A673 (cell line): ENCODE results near the gene JAK3. TPM values are rescaled to one million over a fixed set of nuclear protein-coding genes. Genes with fewer than 3 reads are reported as not detected.

Experiments used
- BruUV-seq: library from RNA; stranded (reverse); fragments of 400-500 nt; replicated peaks from 2 replicates; lab custom pipeline; 2021; lab: Mats Ljungman, UMichigan
- CTCF ChIA-PET: fragments of 300-600 bp; sonication (Branson Sonifier 250); formaldehyde crosslinking; loops from one replicate; lab custom pipeline; 2022; ENCODE audit warnings: antibody characterized with exemption; lab: Charles Lee
- POLR2A ChIA-PET: fragments of 300-600 bp; sonication (Branson Sonifier 250); formaldehyde crosslinking; loops from one replicate; lab custom pipeline; 2022; ENCODE audit warnings: antibody characterized with exemption; ENCODE audit not compliant: low non-redundant PET; lab: Charles Lee
- DNase-seq: peaks from one replicate; pipeline ENCODE4 v3.0.0-alpha.2; 2015; ENCODE audit warnings: low spot score
- H3K27ac ChIP-seq: fragments of 200-600 bp; sonication (generic); 2 replicates; pipeline ENCODE4 v1.5.1; 2016; ENCODE audit warnings: mixed run types, low read depth, mild to moderate bottlenecking, mixed read lengths, antibody characterized with exemption, low read length; ENCODE audit not compliant: poor library complexity, severe bottlenecking
- H3K27me3 ChIP-seq: fragments of 200-600 bp; sonication (generic); replicated peaks from 2 replicates; pipeline ENCODE4 v1.6.1; 2017; ENCODE audit warnings: mixed run types, low read depth, mild to moderate bottlenecking, mixed read lengths, antibody characterized with exemption, low read length; ENCODE audit not compliant: insufficient read depth, poor library complexity
- H3K36me3 ChIP-seq: fragments of 200-600 bp; sonication (generic); 2 replicates; pipeline ENCODE4 v1.6.1; 2016; ENCODE audit warnings: mixed run types, mild to moderate bottlenecking, mixed read lengths, antibody characterized with exemption, low read length; ENCODE audit not compliant: insufficient read depth, poor library complexity, severe bottlenecking
- H3K4me1 ChIP-seq: fragments of 200-600 bp; sonication (generic); 2 replicates; pipeline ENCODE4 v1.6.1; 2017; ENCODE audit warnings: mixed run types, mild to moderate bottlenecking, mixed read lengths, antibody characterized with exemption, low read length; ENCODE audit not compliant: insufficient read depth, poor library complexity, severe bottlenecking
- H3K4me3 ChIP-seq: fragments of 200-600 bp; sonication (generic); 2 replicates; pipeline ENCODE4 v1.5.1; 2016; ENCODE audit warnings: low read depth, mixed run types, mild to moderate bottlenecking, mixed read lengths, low read length; ENCODE audit not compliant: poor library complexity, severe bottlenecking
- H3K9me3 ChIP-seq: fragments of 200-600 bp; sonication (generic); 2 replicates; pipeline ENCODE4 v1.6.1; 2016; ENCODE audit warnings: mixed run types, low read depth, mild to moderate bottlenecking, mixed read lengths, antibody characterized with exemption, low read length; ENCODE audit not compliant: poor library complexity, severe bottlenecking
- EZH2 ChIP-seq: fragments of 200-600 bp; sonication (generic); IDR thresholded peaks from 2 replicates; pipeline ENCODE4 v1.6.1; 2017; ENCODE audit warnings: borderline replicate concordance, low read depth, mild to moderate bottlenecking, mixed read lengths, antibody characterized with exemption, low read length; ENCODE audit not compliant: poor library complexity, severe bottlenecking
- intact Hi-C: fragments of 100-400 bp; cut with micrococcal nuclease; formaldehyde crosslinking; loops from one replicate; pipeline ENCODE4 v1.10.0; 2022; ENCODE audit not compliant: unreplicated experiment
- total RNA-seq: library from RNA; stranded (reverse); gene quantifications from 2 replicates; pipeline ENCODE4 v1.2.3, GENCODE V29; 2021
- TF ChIP-seq, protein P1 (sequence below): fragments of 300-800, 200-600 bp; sonication (generic); conservative IDR thresholded peaks from 2 replicates; pipeline ENCODE4 v1.5.1; 2017; ENCODE audit warnings: low read depth, mild to moderate bottlenecking, antibody characterized with exemption, low read length, moderate library complexity, mixed read lengths

The JAK3 gene
- total RNA-seq, 1 experiment from 2014 or later, result 2.5 TPM

DNA sequence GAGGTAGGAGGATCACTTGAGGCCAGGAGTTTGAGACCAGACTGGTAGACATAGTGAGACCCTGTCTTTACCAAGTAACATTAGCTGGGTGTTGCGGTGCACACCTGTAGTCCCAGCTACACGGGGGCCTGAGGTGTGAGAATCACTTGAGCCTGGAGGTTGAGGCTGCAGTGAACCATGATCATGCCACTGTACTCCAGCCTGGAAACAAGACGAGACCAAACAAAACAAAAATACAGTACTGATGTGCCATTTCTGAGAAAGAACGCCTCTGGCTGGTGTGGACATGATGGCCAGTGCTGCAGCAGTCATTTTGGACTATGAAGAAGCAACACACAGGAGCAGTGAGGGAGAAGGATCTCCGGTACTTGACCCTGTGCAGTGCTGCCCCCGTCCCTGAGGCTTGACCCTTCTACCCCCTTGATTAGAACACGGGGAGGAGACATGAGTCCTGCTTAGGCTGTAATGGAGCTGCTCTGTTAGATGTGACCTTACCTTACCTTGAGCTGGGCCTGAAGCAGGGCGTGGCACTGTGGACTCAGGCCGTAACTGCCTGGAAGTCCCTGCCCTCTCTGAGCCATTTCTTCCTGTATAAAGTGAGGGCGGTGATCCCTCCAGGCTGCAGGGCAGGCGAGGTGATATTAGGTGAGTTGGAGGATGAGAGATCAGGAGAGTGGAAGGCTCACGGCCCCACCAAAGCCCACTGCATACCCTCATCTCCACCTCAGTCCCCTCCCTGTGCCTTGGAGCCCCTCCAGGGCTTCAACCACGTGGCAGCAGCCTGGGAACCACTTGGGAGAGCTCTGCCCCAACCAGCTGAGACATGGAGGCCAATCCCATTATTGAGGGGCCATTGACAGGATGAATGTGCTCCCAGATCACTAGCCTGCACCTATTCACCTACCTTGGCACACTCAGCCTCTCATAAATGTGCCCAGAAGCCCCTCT lies 17.9 kb upstream of the JAK3 start:
- POLR2A ChIA-PET, result interaction anchor here (0.6 to 0.7 kb wide), 4 partner anchors 9 to 561 kb away, joined by 3 to 6 read pairs (median 4); no protein-coding TSS in a partner anchor
- peak; percentile 44 for DNase-seq
- TF ChIP-seq, protein P1, sequence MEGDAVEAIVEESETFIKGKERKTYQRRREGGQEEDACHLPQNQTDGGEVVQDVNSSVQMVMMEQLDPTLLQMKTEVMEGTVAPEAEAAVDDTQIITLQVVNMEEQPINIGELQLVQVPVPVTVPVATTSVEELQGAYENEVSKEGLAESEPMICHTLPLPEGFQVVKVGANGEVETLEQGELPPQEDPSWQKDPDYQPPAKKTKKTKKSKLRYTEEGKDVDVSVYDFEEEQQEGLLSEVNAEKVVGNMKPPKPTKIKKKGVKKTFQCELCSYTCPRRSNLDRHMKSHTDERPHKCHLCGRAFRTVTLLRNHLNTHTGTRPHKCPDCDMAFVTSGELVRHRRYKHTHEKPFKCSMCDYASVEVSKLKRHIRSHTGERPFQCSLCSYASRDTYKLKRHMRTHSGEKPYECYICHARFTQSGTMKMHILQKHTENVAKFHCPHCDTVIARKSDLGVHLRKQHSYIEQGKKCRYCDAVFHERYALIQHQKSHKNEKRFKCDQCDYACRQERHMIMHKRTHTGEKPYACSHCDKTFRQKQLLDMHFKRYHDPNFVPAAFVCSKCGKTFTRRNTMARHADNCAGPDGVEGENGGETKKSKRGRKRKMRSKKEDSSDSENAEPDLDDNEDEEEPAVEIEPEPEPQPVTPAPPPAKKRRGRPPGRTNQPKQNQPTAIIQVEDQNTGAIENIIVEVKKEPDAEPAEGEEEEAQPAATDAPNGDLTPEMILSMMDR, result no peak
- no peak for TF ChIP-seq EZH2
- H3K36me3 ChIP-seq, result peaks cover 49% of the 10 kb centered on the region
- CTCF ChIA-PET, result no interaction called here
- H3K9me3 ChIP-seq, result no peaks in the 10 kb centered on the region
- intact Hi-C loops, result no loop called here
- H3K4me3 ChIP-seq, result no peak overlapping the region
- no peak overlapping the region for H3K27ac ChIP-seq
- no TSS peak for BruUV-seq
- H3K4me1 ChIP-seq, result peaks cover 12% of the 10 kb centered on the region
- H3K27me3 ChIP-seq, result peaks cover 24% of the 10 kb centered on the region

DNA sequence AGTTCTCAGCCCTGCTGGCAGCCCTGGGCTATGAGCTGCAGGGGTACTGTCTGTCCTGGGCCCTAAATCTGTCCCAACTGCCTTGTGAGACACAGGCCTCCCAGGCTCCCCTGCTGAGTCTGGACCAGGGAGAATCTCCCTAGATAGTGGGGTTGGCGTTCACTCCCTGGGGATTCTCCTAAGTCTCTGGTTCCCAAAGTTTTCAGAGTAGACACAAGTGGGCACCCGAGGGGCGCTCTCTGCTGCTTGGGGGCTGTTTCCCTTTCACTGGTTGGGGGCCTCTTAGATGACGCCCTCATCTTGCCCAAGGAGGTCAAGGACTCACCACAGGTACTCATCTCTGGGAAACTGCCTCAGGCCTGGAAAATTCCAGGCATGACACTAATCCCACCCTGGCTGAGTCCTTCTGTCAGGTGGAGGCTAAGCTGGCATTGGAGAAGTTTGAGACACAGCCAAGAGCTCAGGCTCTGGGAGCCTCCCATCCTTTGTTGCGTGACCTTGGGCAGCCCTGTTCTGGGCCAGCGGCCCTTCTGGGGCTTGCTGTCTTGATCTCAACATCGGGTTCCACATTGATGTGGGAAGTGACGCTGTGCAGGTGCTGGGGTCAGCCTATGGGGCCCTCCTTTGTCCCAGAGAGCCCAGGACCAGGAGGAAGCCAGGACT lies 15.9 kb upstream of the JAK3 start:
- Histone ChIP-seq H3K9me3 (no peaks in the 10 kb centered on the region), H3K4me3 (no peak overlapping the region), H3K27me3 (peaks cover 4% of the 10 kb centered on the region), H3K27ac (no peak overlapping the region), H3K4me1 (peaks cover 12% of the 10 kb centered on the region), H3K36me3 (peaks cover 53% of the 10 kb centered on the region)
- ChIA-PET CTCF (no interaction called here), POLR2A (no interaction called here)
- intact Hi-C loops, result no loop called here
- DNase-seq, result no peak
- no TSS peak for BruUV-seq
- TF ChIP-seq EZH2, result no peak
- TF ChIP-seq, protein P1, result no peak

DNA sequence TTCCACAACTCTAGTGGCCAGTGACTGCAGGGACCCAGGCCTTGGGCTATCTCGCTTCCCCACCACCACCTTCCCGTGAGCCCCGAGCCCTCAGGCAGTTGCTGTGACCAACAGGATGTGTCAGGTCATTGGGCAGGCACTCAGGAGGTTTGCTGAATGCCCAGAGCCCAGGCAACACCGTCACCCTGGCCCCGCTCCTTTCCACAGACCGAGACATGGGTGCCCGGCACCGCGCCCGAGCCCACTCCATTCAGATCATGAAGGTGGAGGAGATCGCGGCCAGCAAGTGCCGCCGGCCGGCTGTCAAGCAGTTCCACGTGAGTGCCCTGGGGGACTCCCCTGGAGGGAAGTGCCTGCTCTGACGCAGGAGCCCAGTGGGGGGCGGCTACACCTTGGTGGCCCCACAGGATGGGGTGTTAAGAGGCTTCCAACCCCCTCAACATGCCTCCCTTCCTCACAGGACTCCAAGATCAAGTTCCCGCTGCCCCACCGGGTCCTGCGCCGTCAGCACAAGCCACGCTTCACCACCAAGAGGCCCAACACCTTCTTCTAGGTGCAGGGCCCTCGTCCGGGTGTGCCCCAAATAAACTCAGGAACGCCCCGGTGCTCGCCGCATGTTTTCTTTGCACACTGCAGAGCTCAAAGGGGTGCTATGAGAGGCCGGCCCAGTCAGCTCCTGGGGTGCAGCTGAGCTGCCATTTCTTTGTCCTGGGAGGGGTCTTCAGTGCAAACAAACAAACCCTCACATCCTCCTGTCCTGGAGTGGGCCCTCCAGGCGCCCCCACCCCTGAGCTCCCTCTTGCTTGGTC lies 15.1 kb upstream of the JAK3 start:
- ChIA-PET CTCF (no interaction called here), POLR2A (interaction anchor here (0.5 kb wide), 1 partner anchor 442 kb away, joined by 5 read pairs; no protein-coding TSS in a partner anchor)
- TF ChIP-seq EZH2, result no peak
- TF ChIP-seq, protein P1, result no peak
- no peaks in the 10 kb centered on the region for H3K27me3 ChIP-seq
- peaks cover 53% of the 10 kb centered on the region for H3K36me3 ChIP-seq
- no TSS peak for BruUV-seq
- no peak for DNase-seq
- no peak overlapping the region for H3K4me3 ChIP-seq
- no peaks in the 10 kb centered on the region for H3K9me3 ChIP-seq
- intact Hi-C loops, result no loop called here
- H3K27ac ChIP-seq, result peak overlapping the region; percentile 85
- H3K4me1 ChIP-seq, result peaks cover 12% of the 10 kb centered on the region
